ENCODE data around the gene CCL16.

The CCL16 gene

DNA sequence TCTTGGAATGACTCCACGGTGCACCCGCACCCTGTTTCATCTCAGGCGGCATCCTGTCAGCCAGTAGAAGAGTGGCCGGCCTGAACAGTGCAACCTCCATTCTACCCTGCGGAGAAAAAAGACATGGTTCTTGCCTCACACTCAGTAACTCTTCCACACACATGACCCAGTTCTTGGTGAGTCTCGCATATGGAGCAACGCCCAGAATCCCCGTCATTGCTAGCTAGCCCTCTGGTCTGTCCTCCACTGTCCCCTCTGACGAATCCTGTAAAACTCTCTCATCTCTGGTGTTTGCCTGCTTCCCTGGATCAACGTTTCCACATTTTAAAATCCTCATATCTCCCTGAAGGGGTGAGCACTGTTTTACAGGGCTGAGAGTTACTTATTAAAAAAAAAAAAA lies 46.5 kb downstream of the CCL16 start:
- DNase-seq = no peak

- no peak for DNase-seq
These were observed 48.7 kb downstream of the CCL16 start for GRCh38 chr17:35932586-35932985.

DNA sequence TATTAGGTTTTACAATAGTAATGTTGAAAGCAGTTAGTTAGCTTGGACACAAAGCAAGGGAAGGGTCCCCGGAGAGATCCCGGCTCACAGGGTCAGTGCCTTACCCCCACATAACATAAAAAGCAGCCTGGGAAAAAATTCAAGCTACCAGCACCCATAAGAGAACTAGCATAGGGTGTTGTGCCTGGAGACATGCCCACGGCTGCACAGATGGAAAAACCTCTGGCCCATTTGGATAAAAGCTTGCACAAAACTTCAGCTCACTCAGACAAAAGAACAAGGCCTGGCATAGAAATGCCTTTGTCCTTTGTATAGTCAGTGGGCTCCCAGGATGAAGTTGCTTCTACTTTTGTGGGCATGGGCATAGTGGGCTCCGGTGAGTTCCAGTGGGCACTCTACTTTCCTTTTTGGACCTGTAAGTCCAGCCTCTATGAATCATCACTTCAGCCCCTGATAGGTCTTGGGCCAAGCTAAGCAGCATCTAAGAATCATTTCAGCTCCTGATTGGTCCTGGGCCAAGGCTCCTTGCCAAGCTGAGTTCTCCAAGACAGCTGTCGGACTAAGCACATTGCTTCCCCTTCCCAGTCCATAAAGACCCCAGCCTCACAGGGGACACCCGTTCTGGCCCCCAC lies 49.4 kb downstream of the CCL16 start:
- peak; percentile 60 for DNase-seq

DNA sequence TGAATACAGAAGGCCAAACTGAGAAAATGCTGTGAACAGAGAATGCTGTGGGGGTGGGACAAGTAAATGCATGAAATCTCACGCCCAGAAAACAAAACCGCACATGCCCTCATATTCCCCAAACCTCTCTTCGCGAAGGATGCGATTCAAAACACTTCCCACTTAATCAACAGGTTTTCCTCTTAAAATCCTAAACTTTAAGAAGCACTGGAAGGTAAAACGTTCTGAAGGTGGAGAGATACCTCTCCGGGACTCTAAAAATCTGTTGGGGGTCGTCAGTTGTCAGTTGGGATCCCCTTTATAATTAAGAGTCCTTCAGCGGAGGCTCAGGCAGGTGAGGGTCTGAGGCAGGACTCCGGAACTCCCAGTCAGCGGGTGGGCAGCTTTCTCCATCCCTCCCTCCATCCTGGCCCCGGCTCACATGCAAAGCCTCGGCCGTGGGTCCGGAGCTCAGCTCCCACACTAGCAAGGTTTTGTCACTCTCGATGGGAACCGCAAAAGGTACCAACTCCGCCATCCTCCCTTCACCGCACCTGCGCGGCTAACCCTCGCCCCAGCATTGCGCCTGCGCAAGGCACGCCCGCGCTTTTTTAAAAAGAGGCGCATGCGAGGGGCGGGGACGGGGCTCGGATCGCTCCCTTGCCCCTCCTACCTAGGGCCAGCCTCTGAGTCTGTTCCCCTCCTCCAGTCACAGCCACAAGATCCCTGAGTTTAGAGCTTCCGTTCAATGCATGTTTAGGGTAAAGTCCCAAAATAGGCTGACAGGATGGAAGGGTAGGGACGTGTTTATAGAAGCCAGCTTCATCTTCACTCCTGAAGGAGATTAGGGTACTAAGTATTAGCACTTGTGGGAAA lies 50.9 kb downstream of the CCL16 start, which contains the start of gene RDM1:
RDM1 (minus strand) TSS at position 563 of the 855 bp plus-strand sequence; CDS start at position 517, 46 bp downstream.
- peak; percentile 86 for DNase-seq

DNA sequence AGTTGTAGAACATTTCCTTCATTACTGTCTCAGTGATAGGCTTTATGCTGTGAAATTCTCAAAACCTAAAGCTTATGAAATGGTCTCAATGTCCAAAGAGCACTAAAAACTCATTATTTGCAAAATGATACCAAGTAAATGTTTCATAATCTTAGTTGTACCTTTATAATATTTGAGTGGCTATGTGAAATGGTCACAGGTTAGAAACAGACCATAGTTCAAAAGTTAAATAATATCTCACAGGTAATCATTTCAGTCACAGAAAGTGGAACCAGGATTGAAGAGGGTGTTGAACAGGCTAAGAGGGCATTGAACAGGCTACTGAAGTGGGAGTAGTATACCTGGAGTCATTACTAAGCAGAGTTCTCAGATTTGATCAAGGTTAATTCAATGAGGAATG lies 53.6 kb downstream of the CCL16 start:
- DNase-seq = no peak

Measured in right hindlimb (tissue), 1 donor.